HFF-Myc (cell line): ENCODE results near the gene ADORA2B.

Experiments used
- DNase-seq: peaks from one replicate; pipeline ENCODE4 v3.0.0-alpha.2; 2011; ENCODE audit warnings: low read depth; ENCODE audit errors: extremely low read depth
- H3K4me3 ChIP-seq: replicated peaks from 2 replicates; pipeline ENCODE4 v1.5.1; 2011; ENCODE audit warnings: low read depth, mild to moderate bottlenecking, control low read depth, low read length
- TF ChIP-seq, protein P1 (sequence below): IDR thresholded peaks from 2 replicates; pipeline ENCODE4 v1.5.1; 2012; ENCODE audit warnings: mild to moderate bottlenecking, low read depth, low read length, control low read depth; ENCODE audit errors: missing control alignments

The ADORA2B gene

DNA sequence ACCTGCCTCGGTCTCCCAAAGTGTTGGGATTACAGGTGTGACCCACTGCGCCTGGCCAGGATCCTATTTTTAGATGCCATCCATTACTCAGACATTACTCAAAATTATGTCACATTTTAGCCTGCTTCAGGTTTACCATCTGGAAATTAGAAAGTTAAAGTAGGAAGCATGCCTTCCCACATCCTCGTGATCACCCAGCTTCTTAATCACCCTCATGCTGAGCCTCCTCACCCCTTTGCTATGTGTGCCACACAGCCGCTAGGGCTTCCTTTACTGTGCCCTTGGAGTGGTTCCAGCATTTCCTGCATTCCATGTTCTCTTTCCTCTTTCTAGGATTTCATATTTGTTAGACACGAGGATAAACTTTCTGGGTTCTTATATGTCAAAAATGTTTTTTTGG, 9.3 kb downstream of the ADORA2B start:
- TF ChIP-seq, protein P1, sequence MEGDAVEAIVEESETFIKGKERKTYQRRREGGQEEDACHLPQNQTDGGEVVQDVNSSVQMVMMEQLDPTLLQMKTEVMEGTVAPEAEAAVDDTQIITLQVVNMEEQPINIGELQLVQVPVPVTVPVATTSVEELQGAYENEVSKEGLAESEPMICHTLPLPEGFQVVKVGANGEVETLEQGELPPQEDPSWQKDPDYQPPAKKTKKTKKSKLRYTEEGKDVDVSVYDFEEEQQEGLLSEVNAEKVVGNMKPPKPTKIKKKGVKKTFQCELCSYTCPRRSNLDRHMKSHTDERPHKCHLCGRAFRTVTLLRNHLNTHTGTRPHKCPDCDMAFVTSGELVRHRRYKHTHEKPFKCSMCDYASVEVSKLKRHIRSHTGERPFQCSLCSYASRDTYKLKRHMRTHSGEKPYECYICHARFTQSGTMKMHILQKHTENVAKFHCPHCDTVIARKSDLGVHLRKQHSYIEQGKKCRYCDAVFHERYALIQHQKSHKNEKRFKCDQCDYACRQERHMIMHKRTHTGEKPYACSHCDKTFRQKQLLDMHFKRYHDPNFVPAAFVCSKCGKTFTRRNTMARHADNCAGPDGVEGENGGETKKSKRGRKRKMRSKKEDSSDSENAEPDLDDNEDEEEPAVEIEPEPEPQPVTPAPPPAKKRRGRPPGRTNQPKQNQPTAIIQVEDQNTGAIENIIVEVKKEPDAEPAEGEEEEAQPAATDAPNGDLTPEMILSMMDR: no peak
- DNase-seq: no peak
- H3K4me3 ChIP-seq: no peak overlapping the region

DNA sequence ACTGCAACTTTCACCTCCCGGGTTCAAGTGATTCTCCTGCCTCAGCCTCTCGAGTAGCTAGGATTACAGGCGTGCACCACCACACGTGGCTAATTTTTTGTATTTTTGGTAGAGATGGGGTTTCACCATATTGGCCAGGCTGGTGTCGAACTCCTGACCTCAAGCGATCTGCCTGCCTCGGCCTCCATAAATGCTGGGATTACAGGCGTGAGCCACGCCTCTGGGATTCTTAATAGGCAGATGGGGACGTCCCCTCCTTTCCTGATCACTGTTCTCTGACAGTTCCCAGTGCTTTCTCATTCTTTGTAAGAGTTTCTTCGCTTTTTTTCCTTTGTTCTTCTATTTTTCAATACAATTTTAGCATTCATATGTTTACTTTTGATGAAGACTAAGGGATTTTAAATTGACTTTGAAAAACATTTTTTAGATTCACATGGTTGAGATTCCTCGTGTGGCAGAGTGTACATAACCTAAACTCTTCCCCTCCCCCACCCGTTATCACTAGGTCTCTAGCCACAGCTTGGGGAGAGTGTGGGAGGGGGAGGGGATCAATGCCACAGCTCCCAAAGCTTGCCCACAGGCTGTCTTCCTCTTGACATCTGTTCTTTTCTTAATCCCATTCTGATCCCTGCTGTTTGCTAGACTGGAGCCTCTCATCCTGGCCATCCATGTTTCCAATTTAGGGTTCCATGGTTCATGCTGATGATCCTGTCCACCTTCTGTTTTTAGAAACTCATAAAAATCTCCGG, 11.0 kb downstream of the ADORA2B start:
- no peak for DNase-seq
- no peak overlapping the region for H3K4me3 ChIP-seq
- TF ChIP-seq, protein P1: no peak

DNA sequence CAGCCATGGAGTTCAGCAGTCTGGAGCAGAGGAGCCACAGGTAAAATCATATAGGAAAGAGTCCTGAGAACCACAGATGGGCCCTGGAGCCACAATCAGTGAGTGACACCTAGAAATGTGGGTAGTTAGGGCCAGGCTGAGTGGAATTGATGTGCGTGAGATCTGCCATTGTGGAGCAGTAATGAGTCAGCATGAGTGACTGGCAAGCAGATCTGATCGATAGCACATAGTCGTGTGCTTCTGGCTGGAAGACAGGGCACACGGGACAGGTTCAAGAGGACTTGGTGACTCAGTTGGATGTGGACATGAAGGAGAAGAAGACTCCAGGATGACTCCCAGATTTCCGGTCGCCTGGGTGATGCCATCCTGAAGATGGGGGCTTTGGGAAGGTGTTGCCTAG, 12.3 kb downstream of the ADORA2B start:
- TF ChIP-seq, protein P1: no peak
- no peak for DNase-seq
- no peak overlapping the region for H3K4me3 ChIP-seq

DNA sequence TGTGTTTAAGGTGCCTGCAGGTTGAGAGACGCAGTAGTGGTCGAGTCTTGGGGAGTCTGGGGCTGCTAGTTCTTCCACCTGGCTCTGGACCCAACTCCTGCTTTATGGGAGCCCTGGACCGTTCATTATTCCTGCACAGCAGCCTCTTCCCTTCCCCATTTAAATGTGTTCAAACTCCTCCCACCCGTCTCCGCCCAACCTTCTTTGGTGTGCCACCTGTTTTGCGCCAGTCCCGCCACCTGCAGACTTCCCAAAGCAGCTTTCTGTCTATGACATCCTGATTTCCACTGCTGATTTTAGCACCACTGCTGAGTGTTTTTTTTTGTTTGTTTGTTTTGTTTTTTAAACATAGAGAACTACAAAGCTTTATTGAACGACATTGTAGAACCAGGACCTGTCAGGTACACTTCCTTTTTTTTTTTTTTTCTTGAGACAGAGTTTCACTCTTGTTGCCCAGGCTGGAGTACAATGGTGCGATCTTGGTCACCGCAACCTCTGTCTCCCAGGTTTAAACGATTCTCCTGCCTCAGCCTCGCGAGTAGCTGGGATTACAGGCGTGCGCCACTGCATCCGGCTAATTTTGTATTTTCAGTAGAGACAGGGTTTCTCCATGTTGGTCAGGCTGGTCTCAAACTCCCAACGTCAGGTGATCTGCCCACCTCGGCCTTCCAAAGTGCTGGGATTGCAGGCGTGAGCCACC, 12.8 kb downstream of the ADORA2B start:
- TF ChIP-seq, protein P1: no peak
- H3K4me3 ChIP-seq: no peak overlapping the region
- no peak for DNase-seq

DNA sequence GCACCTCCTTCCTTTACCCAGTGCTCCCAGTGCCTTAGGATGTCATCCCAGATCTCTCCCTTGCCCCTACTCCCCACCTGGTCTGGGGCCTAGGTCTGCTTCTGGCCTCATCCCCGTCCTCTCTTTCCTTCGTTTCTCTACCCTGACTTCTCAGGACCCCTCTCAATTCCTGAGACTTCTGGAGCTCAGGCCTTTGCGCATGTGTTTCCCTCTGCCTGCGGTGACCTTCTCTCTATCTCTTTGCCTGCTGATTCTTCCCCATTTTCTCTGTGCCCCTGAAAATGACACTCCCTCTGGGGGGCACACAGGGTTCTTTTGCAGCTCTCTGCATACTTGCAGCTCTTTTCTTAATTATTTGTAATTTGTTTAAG, 13.5 kb downstream of the ADORA2B start:
- no peak for DNase-seq
- H3K4me3 ChIP-seq: no peak overlapping the region
- TF ChIP-seq, protein P1: no peak

DNA sequence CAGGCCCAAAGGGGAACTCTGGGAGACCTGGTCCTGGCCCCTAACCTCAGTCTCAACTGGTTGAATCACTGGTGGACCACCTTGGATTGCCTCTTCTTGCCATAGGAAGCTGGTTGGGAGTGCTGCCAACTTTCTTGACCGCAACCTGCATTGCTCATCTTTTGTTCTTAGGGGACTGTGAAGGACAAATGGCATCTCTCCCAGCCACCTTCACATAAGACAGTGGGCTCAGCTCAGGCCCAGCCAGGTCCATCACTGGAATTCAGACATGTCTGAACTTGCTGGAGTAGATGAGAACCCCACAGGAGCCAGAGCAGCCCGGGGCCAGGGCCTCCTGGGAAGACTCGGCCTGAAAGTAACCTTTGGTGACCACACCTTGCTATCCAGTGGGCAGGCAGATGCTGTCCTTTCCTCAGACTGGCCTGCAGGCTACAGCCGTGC, 18.8 kb downstream of the ADORA2B start:
- TF ChIP-seq, protein P1: no peak
- no peak for DNase-seq
- H3K4me3 ChIP-seq: no peak overlapping the region
